ENCODE results near the gene RGS2.

RGS2 gene

DNA sequence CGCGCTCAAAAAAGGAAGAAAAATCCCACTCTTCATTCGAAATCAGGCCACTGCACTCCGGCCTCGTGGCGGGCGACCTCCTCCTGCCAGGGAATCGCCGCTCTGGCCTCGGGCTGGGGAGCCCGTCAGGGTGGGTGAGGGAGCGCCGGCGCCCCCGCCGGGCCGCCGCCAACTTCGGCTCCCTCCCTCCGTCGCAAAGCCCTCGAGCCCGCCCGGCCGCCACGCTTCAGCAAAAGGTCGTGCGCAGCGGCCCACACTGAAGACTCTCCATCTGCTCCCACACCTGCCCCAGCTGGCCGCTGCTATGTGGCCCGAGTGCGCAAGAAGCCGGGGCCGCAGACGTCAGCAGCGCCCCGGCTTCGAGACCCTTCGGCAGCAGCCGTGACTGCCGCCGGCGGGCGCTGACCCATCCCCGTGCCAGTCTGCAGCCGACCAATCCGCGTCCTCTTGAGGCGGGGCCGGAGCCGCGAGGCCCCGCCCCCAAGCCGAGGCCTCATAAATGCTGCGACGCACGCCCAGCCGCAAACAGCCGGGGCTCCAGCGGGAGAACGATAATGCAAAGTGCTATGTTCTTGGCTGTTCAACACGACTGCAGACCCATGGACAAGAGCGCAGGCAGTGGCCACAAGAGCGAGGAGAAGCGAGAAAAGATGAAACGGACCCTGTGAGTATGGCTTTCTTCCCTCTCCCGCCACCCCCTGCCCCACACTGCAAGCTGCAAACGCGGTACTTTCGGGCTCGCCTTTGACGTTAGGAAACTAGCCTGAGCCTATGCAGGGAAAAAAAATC, at the start of gene RGS2:
TSS of gene RGS2 (plus strand) at position 522 of the 789 bp plus-strand sequence. CDS start at position 555, 33 bp downstream.
- FAIRE-seq, result peak; percentile 80

DNA sequence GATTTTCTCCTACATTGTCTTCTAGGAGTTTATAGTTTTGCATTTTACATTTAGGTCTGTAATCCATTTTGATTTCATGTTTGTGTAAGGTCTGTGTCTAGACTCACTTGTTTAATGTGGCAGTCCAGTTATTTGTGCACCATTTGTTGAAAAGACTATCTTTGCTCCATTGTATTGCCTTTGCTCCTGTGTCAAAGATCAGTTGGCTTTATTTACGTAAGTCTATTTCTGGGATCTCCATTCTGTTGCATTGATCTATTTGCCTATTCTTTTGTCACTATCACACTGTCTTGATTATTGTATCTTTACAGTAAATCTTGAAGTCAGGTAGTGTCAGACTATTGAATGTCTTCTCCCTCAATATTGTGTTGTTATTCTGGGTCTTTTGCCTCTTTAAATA, 49.7 kb upstream of the RGS2 start:
- FAIRE-seq, result no peak

DNA sequence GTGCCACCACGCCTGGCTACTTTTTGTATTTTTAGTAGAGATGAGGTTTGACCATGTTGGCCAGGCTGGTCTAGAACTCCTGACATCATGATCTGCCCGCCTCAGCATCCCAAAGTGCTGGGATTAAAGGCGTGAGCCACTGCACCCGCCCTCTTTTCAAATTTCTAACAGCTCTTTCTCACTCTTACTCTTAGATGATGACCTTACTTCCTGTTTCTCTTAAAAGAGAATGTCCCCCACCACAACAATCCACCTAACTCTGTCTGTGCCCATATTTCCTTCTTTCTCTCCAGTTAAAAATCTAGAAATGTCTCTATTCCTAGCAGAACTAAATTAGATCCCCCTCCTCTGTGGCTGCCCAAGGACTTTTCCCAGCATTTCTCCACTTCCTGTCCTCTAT, 46.6 kb upstream of the RGS2 start:
- FAIRE-seq, result no peak

GRCh38 chr1:192763243-192763642, 45.6 kb upstream of the RGS2 start:
- no peak for FAIRE-seq

GRCh38 chr1:192763756-192764155, 45.1 kb upstream of the RGS2 start:
- FAIRE-seq, result no peak

DNA sequence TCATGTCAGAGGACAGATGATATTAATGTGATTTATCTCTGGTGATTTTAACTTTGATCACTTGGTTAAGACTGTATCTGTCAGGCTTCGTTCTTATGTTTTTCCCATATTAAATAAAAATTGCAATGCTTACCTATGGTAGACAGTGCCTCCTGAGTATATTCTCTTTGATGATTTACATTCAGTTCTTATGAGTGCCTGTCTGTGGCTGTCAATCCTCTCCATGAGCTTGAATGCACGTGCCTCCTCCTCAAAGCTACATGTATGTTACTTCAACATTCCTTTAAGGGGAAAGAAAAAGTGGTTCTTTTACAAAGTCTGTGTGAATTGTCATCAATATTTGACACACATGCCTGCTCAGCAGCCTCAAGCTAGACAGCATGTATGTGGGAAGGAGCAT, 44.2 kb upstream of the RGS2 start:
- no peak for FAIRE-seq

DNA sequence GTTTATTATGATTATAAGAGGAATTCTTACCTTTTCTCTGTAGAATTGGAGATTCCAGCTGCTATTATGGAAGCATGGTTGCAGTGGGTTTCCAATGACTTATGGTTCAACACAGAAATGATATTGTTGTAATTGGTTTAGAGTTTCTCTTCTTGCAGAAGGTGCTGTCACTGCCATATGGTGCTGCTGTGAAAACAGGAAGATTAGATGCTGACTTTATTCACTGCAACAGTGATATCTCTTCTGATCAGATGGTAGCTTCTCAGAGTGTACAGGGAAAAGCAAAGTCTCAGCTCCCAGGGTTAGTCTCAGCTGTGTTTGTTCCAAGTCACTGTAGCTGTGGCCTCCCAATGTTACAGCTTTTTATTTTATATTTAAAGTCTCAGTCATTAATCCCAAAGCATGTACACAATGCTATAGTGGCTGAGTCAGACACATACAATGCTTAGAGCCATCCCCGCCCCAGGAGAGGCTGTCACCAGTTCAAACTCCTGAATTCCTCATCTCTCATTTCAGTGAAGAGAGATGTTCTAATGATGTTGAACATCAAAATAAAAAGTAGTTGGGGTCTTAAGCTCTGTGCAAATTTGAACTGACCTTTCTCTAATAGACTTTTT, 42.7 kb upstream of the RGS2 start:
- no peak for FAIRE-seq

DNA sequence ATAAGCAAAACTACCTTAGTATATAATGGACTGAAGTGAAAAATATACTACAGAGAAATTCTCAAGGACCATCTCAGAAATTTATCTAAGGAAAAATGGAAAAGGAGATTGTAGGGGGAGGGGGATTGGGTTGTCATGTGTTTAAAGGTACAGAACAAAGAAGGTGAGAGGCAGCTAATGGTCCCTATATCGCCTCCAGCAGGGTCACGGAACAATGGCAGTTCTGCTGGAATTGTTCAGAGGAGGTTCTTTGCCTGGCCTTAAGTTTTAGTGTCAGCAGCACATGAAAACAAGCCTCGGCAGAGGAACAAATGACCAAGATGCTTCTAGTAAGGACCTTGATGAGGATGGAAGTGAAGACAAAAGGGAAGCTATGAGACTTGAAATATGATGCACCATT, 42.0 kb upstream of the RGS2 start:
- FAIRE-seq, result no peak

GRCh38 chr1:192767798-192768197, 41.0 kb upstream of the RGS2 start:
- no peak for FAIRE-seq

- no peak for FAIRE-seq
Observed at GRCh38 chr1:192768463-192768862, 40.4 kb upstream of the RGS2 start.

- FAIRE-seq, result no peak
Observed at GRCh38 chr1:192771341-192771740, 37.5 kb upstream of the RGS2 start.

DNA sequence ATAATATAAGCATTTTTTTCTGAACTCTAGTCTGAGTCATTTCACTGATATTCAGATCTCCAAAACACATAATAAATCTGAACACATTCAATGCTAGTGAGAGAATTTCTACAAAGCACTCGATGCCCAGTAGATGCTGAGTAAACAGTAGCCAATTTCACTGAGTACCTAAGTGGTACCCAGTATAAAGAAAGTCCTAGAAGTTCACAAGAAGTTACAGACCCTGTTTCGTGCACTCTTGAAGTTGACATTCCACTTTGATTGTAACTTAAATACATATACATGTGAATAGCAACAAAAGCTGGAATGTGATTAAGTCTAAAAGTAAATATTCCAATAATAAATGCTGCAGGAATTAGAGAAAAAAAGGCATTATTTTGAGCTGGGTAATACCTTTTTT, 33.2 kb upstream of the RGS2 start:
- FAIRE-seq, result no peak

GRCh38 chr1:192776206-192776605, 32.6 kb upstream of the RGS2 start:
- no peak for FAIRE-seq

GRCh38 chr1:192776998-192777397, 31.8 kb upstream of the RGS2 start:
- no peak for FAIRE-seq

GRCh38 chr1:192783791-192784190, 25.0 kb upstream of the RGS2 start:
- no peak for FAIRE-seq

- no peak for FAIRE-seq
Observed at GRCh38 chr1:192784397-192784796, 24.4 kb upstream of the RGS2 start.

- FAIRE-seq, result no peak
Observed at GRCh38 chr1:192786576-192786975, 22.3 kb upstream of the RGS2 start.

DNA sequence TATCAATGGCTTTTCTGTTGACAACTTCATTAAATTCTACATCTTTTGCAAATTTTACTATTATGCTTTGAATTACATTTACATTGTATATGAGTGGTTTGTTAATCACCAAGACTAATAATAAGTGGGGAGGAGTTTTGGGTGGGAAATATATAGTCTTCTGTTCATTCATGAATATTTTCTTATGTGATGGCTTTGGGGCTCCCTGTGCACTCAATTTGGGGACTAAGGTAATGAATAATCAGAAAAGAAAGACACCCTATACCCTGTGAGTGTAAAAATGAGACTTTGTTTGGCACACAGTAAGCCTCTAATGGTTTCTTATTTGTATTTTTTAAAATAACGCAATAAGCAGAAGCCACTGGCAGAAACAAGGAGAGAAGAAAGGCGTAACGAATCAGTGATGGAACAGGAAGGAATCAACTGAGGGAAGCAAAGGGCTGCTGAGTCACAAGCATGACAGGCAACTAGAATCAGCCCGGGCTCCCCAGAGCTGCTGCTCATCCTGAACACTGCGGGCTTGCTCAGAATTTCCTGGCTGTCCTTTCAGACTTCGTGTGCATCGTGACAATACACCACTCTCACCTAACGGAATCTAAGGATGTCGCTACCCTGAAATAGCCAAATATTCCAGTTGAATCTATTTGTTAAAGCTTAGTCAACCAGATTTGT, 20.8 kb upstream of the RGS2 start:
- no peak for FAIRE-seq

DNA sequence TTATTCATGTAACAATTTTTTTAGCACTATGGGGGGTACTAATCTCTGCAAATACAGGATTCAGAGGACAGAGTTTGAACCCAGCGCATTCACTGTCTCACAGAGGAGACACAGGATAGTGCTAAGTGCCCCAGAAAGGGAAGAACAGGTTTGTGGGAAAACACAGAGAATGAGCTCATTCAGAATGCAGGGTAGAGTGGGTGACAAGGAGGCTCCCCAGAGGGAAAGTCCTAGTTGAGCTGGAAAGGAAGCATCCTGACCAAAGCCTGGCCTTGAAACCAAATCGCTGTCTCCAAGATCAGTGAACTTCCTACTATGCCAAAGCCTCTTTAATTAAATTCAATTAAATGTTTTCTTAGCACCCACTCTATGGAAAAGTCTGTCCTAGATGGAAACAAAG, 19.0 kb upstream of the RGS2 start:
- no peak for FAIRE-seq

- peak; percentile 90 for FAIRE-seq
Observed at GRCh38 chr1:192792628-192793027, 16.2 kb upstream of the RGS2 start.

DNA sequence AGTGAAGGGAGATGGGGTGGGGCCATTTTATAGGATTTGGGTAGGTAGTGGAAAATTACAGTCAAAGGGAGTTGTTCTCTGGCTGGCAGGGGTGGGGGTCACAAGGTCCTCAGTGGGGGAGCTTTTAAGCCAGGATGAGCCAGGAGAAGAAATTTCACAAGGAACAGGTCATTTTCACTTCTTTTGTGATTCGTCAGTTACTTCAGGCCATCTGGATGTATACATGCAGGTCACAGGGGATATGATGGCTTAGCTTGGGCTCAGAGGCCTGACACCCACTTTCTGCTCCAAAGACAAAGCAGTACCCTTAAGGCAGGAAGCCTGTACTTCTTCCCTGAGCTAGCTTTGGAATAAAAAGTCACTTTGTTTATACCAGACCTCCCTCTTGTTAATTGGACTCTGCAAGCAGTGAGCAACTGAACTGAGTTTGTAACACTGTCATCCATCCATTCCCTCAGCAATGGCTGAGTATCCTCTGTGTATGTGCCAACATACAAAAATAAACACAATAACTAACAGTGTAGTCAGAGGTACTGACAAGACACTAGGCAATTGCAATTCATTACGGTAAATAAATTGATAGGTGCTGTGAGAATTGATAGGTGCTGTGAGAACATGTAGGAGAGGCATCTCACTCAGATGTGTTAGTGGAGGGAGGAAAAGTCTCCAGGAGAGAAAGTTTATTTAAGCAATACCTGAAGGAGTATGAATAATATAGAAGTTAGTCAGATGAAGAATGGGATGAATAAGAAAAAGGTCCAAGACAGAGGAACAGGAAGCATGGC, 14.7 kb upstream of the RGS2 start:
- FAIRE-seq, result no peak

DNA sequence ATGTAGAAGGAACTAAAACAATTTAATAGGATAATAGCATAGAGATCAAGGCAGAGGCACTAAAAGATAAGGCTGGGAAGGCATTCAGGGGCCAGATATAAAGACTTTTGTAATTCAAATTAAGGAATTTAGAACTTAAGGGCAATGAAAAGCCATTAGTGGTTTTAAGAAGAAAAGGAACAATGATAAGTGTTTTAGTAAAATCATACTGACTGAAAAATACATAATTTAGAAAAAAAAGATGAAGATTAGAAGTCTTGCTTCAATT, 14.1 kb upstream of the RGS2 start:
- FAIRE-seq, result no peak

DNA sequence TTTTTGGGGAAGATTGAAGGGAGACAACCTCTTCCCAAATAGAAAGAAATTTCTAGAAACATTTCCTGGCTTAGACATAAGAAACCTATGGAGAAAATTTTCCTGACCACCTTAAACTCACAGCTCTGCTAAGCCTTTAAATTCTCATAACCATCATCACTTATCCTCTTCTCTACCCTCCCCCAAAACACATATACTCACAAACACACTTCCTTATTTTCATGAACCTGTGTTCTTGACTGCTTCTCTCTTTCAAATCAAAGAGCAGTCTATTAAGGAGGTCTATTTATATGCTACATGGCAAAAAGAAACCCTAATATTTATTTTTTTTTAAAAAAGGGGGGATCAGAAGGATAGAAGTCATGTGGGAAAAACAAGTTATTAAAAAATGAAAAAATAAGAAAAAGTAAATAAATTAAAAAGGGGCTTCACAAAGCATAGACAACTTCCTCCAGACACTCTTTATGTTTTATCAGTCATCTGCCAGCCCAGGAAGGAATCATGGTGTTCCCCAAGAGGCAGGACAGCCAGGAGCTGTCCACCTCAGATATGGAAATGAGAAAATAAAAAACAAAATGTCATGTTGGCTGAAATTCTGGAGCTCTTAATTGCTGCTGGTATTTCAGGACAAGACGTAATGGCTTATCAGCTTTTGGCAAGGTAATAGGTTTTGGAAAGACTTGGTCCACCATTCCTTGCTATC, 12.8 kb upstream of the RGS2 start:
- no peak for FAIRE-seq

Data from TTC549 (cell line).